Neural cell (in vitro differentiated cells): Measurements from ENCODE around the gene TSR3. TPM values are rescaled to one million over a fixed set of nuclear protein-coding genes. Genes with fewer than 3 reads are reported as not detected.

ENCODE experiments used
- H2AFZ ChIP-seq: fragments of 200-600, 300-800 bp; sonication (generic), shearing (Covaris generic); 2 replicates; pipeline ENCODE4 v1.6.0; 2014; ENCODE audit warnings: low read depth, mild to moderate bottlenecking, antibody characterized with exemption, low read length, moderate library complexity
- H3F3A ChIP-seq: fragments of 200-600 bp; shearing (Covaris generic); 2 replicates; pipeline ENCODE4 v1.6.1; 2016; ENCODE audit warnings: mild to moderate bottlenecking, moderate library complexity, mixed read lengths, antibody characterized with exemption, low read length; ENCODE audit not compliant: insufficient read depth, poor library complexity, severe bottlenecking
- H3K27ac ChIP-seq: fragments of 200-600, 300-800 bp; sonication (generic), shearing (Covaris generic); 2 replicates; pipeline ENCODE4 v1.5.1; 2014; ENCODE audit warnings: mild to moderate bottlenecking, low read length, moderate library complexity
- H3K27me3 ChIP-seq: fragments of 300-800, 200-600 bp; sonication (generic), shearing (Covaris generic); 2 replicates; pipeline ENCODE4 v1.6.0; 2014; ENCODE audit warnings: mild to moderate bottlenecking, low read depth, low read length, moderate library complexity; ENCODE audit not compliant: insufficient read depth
- H3K36me3 ChIP-seq: fragments of 300-800, 200-600 bp; sonication (generic), shearing (Covaris generic); 2 replicates; pipeline ENCODE4 v1.5.1; 2014; ENCODE audit warnings: mild to moderate bottlenecking, antibody characterized with exemption, low read length, moderate library complexity; ENCODE audit not compliant: insufficient read depth
- H3K4me2 ChIP-seq: fragments of 300-800, 200-600 bp; sonication (generic), shearing (Covaris generic); 2 replicates; pipeline ENCODE4 v1.6.0; 2014; ENCODE audit warnings: mild to moderate bottlenecking, low read length
- H3K4me3 ChIP-seq: fragments of 300-800, 200-600 bp; sonication (generic), shearing (Covaris generic); 2 replicates; pipeline ENCODE4 v1.5.1; 2014; ENCODE audit warnings: mild to moderate bottlenecking, low read length, moderate library complexity
- H3K79me2 ChIP-seq: fragments of 200-600 bp; shearing (Covaris generic); replicated peaks from 2 replicates; pipeline ENCODE4 v1.6.0; 2014; ENCODE audit warnings: mild to moderate bottlenecking, low read length, moderate library complexity; ENCODE audit not compliant: insufficient read depth
- H3K9ac ChIP-seq: fragments of 300-800, 200-600 bp; sonication (generic), shearing (Covaris generic); 2 replicates; pipeline ENCODE4 v1.6.1; 2016; ENCODE audit warnings: mild to moderate bottlenecking, low read length, mixed read lengths
- H3K9me2 ChIP-seq: fragments of 200-600 bp; shearing (Covaris generic); 2 replicates; pipeline ENCODE4 v1.6.1; 2016; ENCODE audit warnings: mild to moderate bottlenecking, low read length, mixed read lengths; ENCODE audit not compliant: insufficient read depth
- H3K9me3 ChIP-seq: fragments of 200-600, 300-800 bp; sonication (generic), shearing (Covaris generic); 2 replicates; pipeline ENCODE4 v1.6.1; 2016; ENCODE audit warnings: mild to moderate bottlenecking, mixed run types, low read length, moderate library complexity, mixed read lengths
- H4K20me1 ChIP-seq: fragments of 200-600 bp; shearing (Covaris generic); 2 replicates; pipeline ENCODE4 v1.6.1; 2016; ENCODE audit warnings: mild to moderate bottlenecking, mixed run types; ENCODE audit not compliant: insufficient read depth
- EP300 ChIP-seq: fragments of 450-650 bp; conservative IDR thresholded peaks from 2 replicates; pipeline ENCODE4 v1.6.1; 2014; ENCODE audit warnings: antibody characterized with exemption, mild to moderate bottlenecking, moderate library complexity; ENCODE audit not compliant: poor library complexity, severe bottlenecking
- EZH2 ChIP-seq: fragments of 200-600, 300-800 bp; shearing (Covaris generic), sonication (generic); IDR thresholded peaks from 2 replicates; pipeline ENCODE4 v1.6.1; 2014; ENCODE audit warnings: antibody characterized with exemption, low read length, borderline replicate concordance, mild to moderate bottlenecking; ENCODE audit not compliant: insufficient read depth, poor library complexity, severe bottlenecking
- MXI1 ChIP-seq: fragments of 450-650 bp; conservative IDR thresholded peaks from 2 replicates; pipeline ENCODE4 v1.6.1; 2014; ENCODE audit warnings: antibody characterized with exemption, mild to moderate bottlenecking; ENCODE audit not compliant: poor library complexity, severe bottlenecking
- POLR2AphosphoS5 ChIP-seq: IDR thresholded peaks from 2 replicates; pipeline ENCODE4 v1.6.1; 2012
- RAD21 ChIP-seq: fragments of 450-650 bp; conservative IDR thresholded peaks from 2 replicates; pipeline ENCODE4 v1.6.1; 2014; ENCODE audit warnings: antibody characterized with exemption, mild to moderate bottlenecking, moderate library complexity
- REST ChIP-seq: IDR thresholded peaks from 2 replicates; pipeline ENCODE4 v1.6.1; 2012; ENCODE audit warnings: borderline replicate concordance
- SMC3 ChIP-seq: fragments of 450-650 bp; conservative IDR thresholded peaks from 2 replicates; pipeline ENCODE4 v1.6.1; 2014; ENCODE audit warnings: antibody characterized with exemption, mild to moderate bottlenecking, moderate library complexity; ENCODE audit not compliant: poor library complexity
- TAF1 ChIP-seq: IDR thresholded peaks from 2 replicates; pipeline ENCODE4 v1.6.1; 2012; ENCODE audit warnings: low read depth
- polyA plus RNA-seq: library from polyadenylated mRNA; depleted of rRNA; stranded (reverse); fragments of >200 nt; gene quantifications from 2 replicates; pipeline ENCODE4 v1.2.3, GENCODE V29; 2014
- TF ChIP-seq, protein P1 (sequence below): fragments of 450-650 bp; IDR thresholded peaks from 2 replicates; pipeline ENCODE4 v1.5.1; 2014; ENCODE audit warnings: antibody characterized with exemption, mild to moderate bottlenecking, moderate library complexity; ENCODE audit not compliant: poor library complexity, severe bottlenecking

The TSR3 gene
- polyA plus RNA-seq, 1 donor from 2014 or later: 102 TPM

- Histone ChIP-seq H3K9me2 (no peaks in the 10 kb centered on the region), H3K4me3 (no peak overlapping the region), H3K4me2 (no peak overlapping the region), H3K79me2 (no peaks in the 10 kb centered on the region), H3F3A (no peaks in the 10 kb centered on the region), H3K36me3 (no peaks in the 10 kb centered on the region), H4K20me1 (no peaks in the 10 kb centered on the region), H2AFZ (no peak overlapping the region), H3K9me3 (no peaks in the 10 kb centered on the region), H3K9ac (no peak overlapping the region), H3K27me3 (no peaks in the 10 kb centered on the region), H3K27ac (no peak overlapping the region)
- no peak for TF ChIP-seq SMC3
- no peak for TF ChIP-seq EZH2
- no peak for TF ChIP-seq POLR2AphosphoS5
- TF ChIP-seq EP300: no peak
- TF ChIP-seq TAF1: no peak
These were observed 14.5 kb upstream of the TSR3 start for GRCh38 chr16:1366060-1366711.

GRCh38 chr16:1364510-1364909 lies 12.8 kb upstream of the TSR3 start:
- TF ChIP-seq MXI1 (no peak), EZH2 (no peak), SMC3 (no peak), RAD21 (no peak), REST (no peak), POLR2AphosphoS5 (no peak), EP300 (no peak), TAF1 (no peak)
- TF ChIP-seq, protein P1, sequence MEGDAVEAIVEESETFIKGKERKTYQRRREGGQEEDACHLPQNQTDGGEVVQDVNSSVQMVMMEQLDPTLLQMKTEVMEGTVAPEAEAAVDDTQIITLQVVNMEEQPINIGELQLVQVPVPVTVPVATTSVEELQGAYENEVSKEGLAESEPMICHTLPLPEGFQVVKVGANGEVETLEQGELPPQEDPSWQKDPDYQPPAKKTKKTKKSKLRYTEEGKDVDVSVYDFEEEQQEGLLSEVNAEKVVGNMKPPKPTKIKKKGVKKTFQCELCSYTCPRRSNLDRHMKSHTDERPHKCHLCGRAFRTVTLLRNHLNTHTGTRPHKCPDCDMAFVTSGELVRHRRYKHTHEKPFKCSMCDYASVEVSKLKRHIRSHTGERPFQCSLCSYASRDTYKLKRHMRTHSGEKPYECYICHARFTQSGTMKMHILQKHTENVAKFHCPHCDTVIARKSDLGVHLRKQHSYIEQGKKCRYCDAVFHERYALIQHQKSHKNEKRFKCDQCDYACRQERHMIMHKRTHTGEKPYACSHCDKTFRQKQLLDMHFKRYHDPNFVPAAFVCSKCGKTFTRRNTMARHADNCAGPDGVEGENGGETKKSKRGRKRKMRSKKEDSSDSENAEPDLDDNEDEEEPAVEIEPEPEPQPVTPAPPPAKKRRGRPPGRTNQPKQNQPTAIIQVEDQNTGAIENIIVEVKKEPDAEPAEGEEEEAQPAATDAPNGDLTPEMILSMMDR: no peak
- no peaks in the 10 kb centered on the region for H3K9me2 ChIP-seq
- no peak overlapping the region for H2AFZ ChIP-seq
- H4K20me1 ChIP-seq: no peaks in the 10 kb centered on the region
- no peaks in the 10 kb centered on the region for H3K36me3 ChIP-seq
- no peaks in the 10 kb centered on the region for H3K9me3 ChIP-seq
- H3K27ac ChIP-seq: no peak overlapping the region
- H3F3A ChIP-seq: no peaks in the 10 kb centered on the region
- no peaks in the 10 kb centered on the region for H3K79me2 ChIP-seq
- no peaks in the 10 kb centered on the region for H3K27me3 ChIP-seq
- no peak overlapping the region for H3K9ac ChIP-seq
- H3K4me2 ChIP-seq: no peak overlapping the region
- H3K4me3 ChIP-seq: no peak overlapping the region
